Nephron progenitor cell (in vitro differentiated cells): ENCODE results near the gene TOM1L2.

Source experiments
- DNase-seq: peaks from one replicate; pipeline ENCODE4 v3.0.0; 2021
- H3K27ac Mint-ChIP-seq: 2 replicates; pipeline ENCODE4 v1.8.0; 2021; ENCODE audit warnings: mild to moderate bottlenecking, moderate library complexity, mixed read lengths
- H3K27me3 Mint-ChIP-seq: 2 replicates; pipeline ENCODE4 v1.8.0; 2021; ENCODE audit warnings: mild to moderate bottlenecking, low read depth, mixed read lengths; ENCODE audit not compliant: poor library complexity
- H3K36me3 Mint-ChIP-seq: 2 replicates; pipeline ENCODE4 v1.8.0; 2021; ENCODE audit warnings: low read depth, mixed read lengths
- H3K4me1 Mint-ChIP-seq: 2 replicates; pipeline ENCODE4 v1.8.0; 2021; ENCODE audit warnings: mixed read lengths
- H3K4me3 Mint-ChIP-seq: 2 replicates; pipeline ENCODE4 v1.8.0; 2021; ENCODE audit warnings: mild to moderate bottlenecking, moderate library complexity, mixed read lengths
- H3K9me3 Mint-ChIP-seq: 2 replicates; pipeline ENCODE4 v1.8.0; 2021; ENCODE audit warnings: mild to moderate bottlenecking, moderate library complexity, mixed read lengths
- CTCF ChIP-seq: fragments of 200-600 bp; sonication (generic); IDR thresholded peaks from 2 replicates; pipeline ENCODE4 v1.5.0; 2021; ENCODE audit warnings: antibody characterized with exemption

The TOM1L2 gene

GRCh38 chr17:17965152-17965721, 7.0 kb downstream of the TOM1L2 start:
- Mint-ChIP-seq H3K27ac (peak overlapping the region; percentile 37), H3K9me3 (no peaks in the 10 kb centered on the region), H3K4me3 (peak overlapping the region; percentile 1), H3K4me1 (peaks cover 41% of the 10 kb centered on the region), H3K27me3 (peaks cover 13% of the 10 kb centered on the region), H3K36me3 (no peaks in the 10 kb centered on the region)
- DNase-seq, result no peak
- no peak for TF ChIP-seq CTCF

- no peak for TF ChIP-seq CTCF
- no peak overlapping the region for H3K4me3 Mint-ChIP-seq
- no peak overlapping the region for H3K27ac Mint-ChIP-seq
- peaks cover 42% of the 10 kb centered on the region for H3K4me1 Mint-ChIP-seq
- H3K36me3 Mint-ChIP-seq, result no peaks in the 10 kb centered on the region
- no peaks in the 10 kb centered on the region for H3K9me3 Mint-ChIP-seq
- H3K27me3 Mint-ChIP-seq, result peaks cover 9% of the 10 kb centered on the region
- peak; percentile 26 for DNase-seq
Measured at GRCh38 chr17:17964710-17965109, 7.5 kb downstream of the TOM1L2 start.

- peaks cover 5% of the 10 kb centered on the region for H3K27me3 Mint-ChIP-seq
- no peak overlapping the region for H3K27ac Mint-ChIP-seq
- no peak for DNase-seq
- no peak for TF ChIP-seq CTCF
- H3K9me3 Mint-ChIP-seq, result no peaks in the 10 kb centered on the region
- no peaks in the 10 kb centered on the region for H3K36me3 Mint-ChIP-seq
- H3K4me1 Mint-ChIP-seq, result peaks cover 51% of the 10 kb centered on the region
- peak overlapping the region; percentile 1 for H3K4me3 Mint-ChIP-seq
Measured at GRCh38 chr17:17963694-17964436, 8.3 kb downstream of the TOM1L2 start.

GRCh38 chr17:17963066-17963465, 9.1 kb downstream of the TOM1L2 start:
- Mint-ChIP-seq H3K4me1 (peaks cover 55% of the 10 kb centered on the region), H3K9me3 (no peaks in the 10 kb centered on the region), H3K36me3 (no peaks in the 10 kb centered on the region), H3K27me3 (no peaks in the 10 kb centered on the region), H3K27ac (no peak overlapping the region), H3K4me3 (no peak overlapping the region)
- no peak for TF ChIP-seq CTCF
- no peak for DNase-seq

GRCh38 chr17:17960500-17961030, 11.6 kb downstream of the TOM1L2 start:
- no peak for DNase-seq
- no peak for TF ChIP-seq CTCF
- no peaks in the 10 kb centered on the region for H3K27me3 Mint-ChIP-seq
- H3K27ac Mint-ChIP-seq, result no peak overlapping the region
- H3K36me3 Mint-ChIP-seq, result peaks cover 6% of the 10 kb centered on the region
- H3K4me1 Mint-ChIP-seq, result peaks cover 50% of the 10 kb centered on the region
- H3K9me3 Mint-ChIP-seq, result peaks cover 7% of the 10 kb centered on the region
- H3K4me3 Mint-ChIP-seq, result no peak overlapping the region
